HG03521 (cell line): Measurements from ENCODE around the gene HS3ST4.
"Not testable (repeated sequence)": the region's sequence is repeated elsewhere in the genome, so short reads cannot be mapped to it uniquely, and the experiment has no call there.

ENCODE experiments used
- ATAC-seq: cut with Tn5 transposase; IDR thresholded peaks from one replicate; pipeline ENCODE4 v1.9.1; 2021; ENCODE audit warnings: mild to moderate bottlenecking, moderate library complexity; ENCODE audit not compliant: unreplicated experiment

HS3ST4 gene

GRCh38 chr16:25729188-25729915 is 37.6 kb downstream of the HS3ST4 start:
- no peak for ATAC-seq

- ATAC-seq: no peak
Measured at GRCh38 chr16:25730396-25730795, 38.6 kb downstream of the HS3ST4 start.

GRCh38 chr16:25734430-25735385 is 42.9 kb downstream of the HS3ST4 start:
- no peak for ATAC-seq

- no peak for ATAC-seq
Measured at GRCh38 chr16:25735645-25736044, 43.9 kb downstream of the HS3ST4 start.

- ATAC-seq: no peak
Measured at GRCh38 chr16:25747160-25747758, 55.5 kb downstream of the HS3ST4 start.

- ATAC-seq: no peak
Measured at GRCh38 chr16:25748092-25748654, 56.4 kb downstream of the HS3ST4 start.

GRCh38 chr16:25750488-25751216 is 58.9 kb downstream of the HS3ST4 start:
- ATAC-seq: no peak

GRCh38 chr16:25751230-25751835 is 59.6 kb downstream of the HS3ST4 start:
- ATAC-seq: no peak

GRCh38 chr16:25764466-25764865 is 72.7 kb downstream of the HS3ST4 start:
- no peak for ATAC-seq

- ATAC-seq: no peak
Measured at GRCh38 chr16:25771216-25771615, 79.5 kb downstream of the HS3ST4 start.

GRCh38 chr16:25771812-25772568 is 80.2 kb downstream of the HS3ST4 start:
- ATAC-seq: no peak

GRCh38 chr16:25776214-25776613 is 84.5 kb downstream of the HS3ST4 start:
- ATAC-seq: not testable (repeated sequence)

GRCh38 chr16:25783226-25783625 is 91.5 kb downstream of the HS3ST4 start:
- ATAC-seq: no peak

- ATAC-seq: no peak
Measured at GRCh38 chr16:25785361-25785760, 93.6 kb downstream of the HS3ST4 start.

- ATAC-seq: no peak
Measured at GRCh38 chr16:25786748-25787147, 95.0 kb downstream of the HS3ST4 start.

- ATAC-seq: no peak
Measured at GRCh38 chr16:25788637-25789036, 96.9 kb downstream of the HS3ST4 start.

GRCh38 chr16:25796239-25796638 is 104.5 kb downstream of the HS3ST4 start:
- no peak for ATAC-seq

- no peak for ATAC-seq
Measured at GRCh38 chr16:25798065-25798464, 106.3 kb downstream of the HS3ST4 start.

GRCh38 chr16:25799816-25800215 is 108.1 kb downstream of the HS3ST4 start:
- ATAC-seq: no peak
